ENCODE results near the gene CACNG6. TPM values are rescaled to one million over a fixed set of nuclear protein-coding genes. Genes with fewer than 3 reads are reported as not detected.
A peak's percentile ranks its signal among the peaks of the same experiment; 100 is the strongest.

Gene CACNG6
- polyA plus RNA-seq, 1 of the 3 experiments (the other 2 are of a cell fraction): 1.2 TPM

DNA sequence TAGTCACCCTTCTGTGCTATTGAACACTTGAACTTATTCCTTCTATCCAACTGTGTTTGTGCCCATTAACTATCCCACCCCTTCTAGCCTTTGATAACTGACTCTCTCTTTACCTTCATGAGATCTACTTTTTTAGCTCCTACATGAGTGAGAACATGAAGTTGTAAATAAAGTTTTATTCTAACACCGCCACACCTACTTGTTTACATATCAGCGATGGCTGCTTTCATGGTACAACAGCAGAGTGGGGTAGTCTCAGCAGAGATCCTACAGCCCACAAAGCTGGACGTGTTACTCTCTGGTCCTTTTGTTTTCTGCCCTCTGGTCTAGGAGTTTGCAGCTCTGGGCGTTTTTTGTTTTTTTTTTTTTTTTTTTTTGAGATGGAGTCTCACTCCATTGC lies 48.6 kb downstream of the CACNG6 start:
- H3K9ac ChIP-seq: no peak overlapping the region
- H3K79me2 ChIP-seq (ENCODE audit: insufficient read depth): no peaks in the 10 kb centered on the region
- no peak overlapping the region for H2AFZ ChIP-seq (ENCODE audit: low read depth)
- no peaks in the 10 kb centered on the region for H3K9me3 ChIP-seq
- H3K27me3 ChIP-seq (ENCODE audit: insufficient read depth): peaks cover 10% of the 10 kb centered on the region; the same call in 1 of the 2 replicates
- ChIA-PET POLR2A (interaction anchor here (0.6 kb wide), 1 partner anchor 281 kb away, joined by 3 read pairs; no protein-coding TSS in a partner anchor), CTCF (interaction anchor here (1.4 to 5.1 kb wide), 4 partner anchors 10 to 188 kb away, joined by 4 to 30 read pairs (median 10); no protein-coding TSS in a partner anchor)
- DNase-seq: no peak
- H3K27ac ChIP-seq (ENCODE audit: low read depth in 2 of 2, low read length in 1 of 2): no peak overlapping the region
- TF ChIP-seq YY1 (IDR thresholded peaks at IDR 0.05; ENCODE audit: low read depth) (no peak), MEF2A (IDR thresholded peaks at IDR 0.05; ENCODE audit: borderline replicate concordance, low read depth) (no peak), EZH2phosphoT487 (IDR thresholded peaks at IDR 0.05; ENCODE audit: borderline replicate concordance, low read depth) (no peak), CHD2 (IDR thresholded peaks at IDR 0.05; ENCODE audit: low read length, partially characterized antibody) (no peak)
- TF ChIP-seq, protein P1, sequence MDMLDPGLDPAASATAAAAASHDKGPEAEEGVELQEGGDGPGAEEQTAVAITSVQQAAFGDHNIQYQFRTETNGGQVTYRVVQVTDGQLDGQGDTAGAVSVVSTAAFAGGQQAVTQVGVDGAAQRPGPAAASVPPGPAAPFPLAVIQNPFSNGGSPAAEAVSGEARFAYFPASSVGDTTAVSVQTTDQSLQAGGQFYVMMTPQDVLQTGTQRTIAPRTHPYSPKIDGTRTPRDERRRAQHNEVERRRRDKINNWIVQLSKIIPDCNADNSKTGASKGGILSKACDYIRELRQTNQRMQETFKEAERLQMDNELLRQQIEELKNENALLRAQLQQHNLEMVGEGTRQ (IDR thresholded peaks at IDR 0.05; ENCODE audit: borderline replicate concordance, low read depth, low read length): no peak
- TF ChIP-seq, protein P2, sequence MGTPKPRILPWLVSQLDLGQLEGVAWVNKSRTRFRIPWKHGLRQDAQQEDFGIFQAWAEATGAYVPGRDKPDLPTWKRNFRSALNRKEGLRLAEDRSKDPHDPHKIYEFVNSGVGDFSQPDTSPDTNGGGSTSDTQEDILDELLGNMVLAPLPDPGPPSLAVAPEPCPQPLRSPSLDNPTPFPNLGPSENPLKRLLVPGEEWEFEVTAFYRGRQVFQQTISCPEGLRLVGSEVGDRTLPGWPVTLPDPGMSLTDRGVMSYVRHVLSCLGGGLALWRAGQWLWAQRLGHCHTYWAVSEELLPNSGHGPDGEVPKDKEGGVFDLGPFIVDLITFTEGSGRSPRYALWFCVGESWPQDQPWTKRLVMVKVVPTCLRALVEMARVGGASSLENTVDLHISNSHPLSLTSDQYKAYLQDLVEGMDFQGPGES (IDR thresholded peaks at IDR 0.05; ENCODE audit: low read depth, low read length): no peak
- TF ChIP-seq, protein P3, sequence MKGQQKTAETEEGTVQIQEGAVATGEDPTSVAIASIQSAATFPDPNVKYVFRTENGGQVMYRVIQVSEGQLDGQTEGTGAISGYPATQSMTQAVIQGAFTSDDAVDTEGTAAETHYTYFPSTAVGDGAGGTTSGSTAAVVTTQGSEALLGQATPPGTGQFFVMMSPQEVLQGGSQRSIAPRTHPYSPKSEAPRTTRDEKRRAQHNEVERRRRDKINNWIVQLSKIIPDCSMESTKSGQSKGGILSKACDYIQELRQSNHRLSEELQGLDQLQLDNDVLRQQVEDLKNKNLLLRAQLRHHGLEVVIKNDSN (IDR thresholded peaks at IDR 0.05; ENCODE audit: borderline replicate concordance, low read depth): no peak
- TF ChIP-seq, protein P4, sequence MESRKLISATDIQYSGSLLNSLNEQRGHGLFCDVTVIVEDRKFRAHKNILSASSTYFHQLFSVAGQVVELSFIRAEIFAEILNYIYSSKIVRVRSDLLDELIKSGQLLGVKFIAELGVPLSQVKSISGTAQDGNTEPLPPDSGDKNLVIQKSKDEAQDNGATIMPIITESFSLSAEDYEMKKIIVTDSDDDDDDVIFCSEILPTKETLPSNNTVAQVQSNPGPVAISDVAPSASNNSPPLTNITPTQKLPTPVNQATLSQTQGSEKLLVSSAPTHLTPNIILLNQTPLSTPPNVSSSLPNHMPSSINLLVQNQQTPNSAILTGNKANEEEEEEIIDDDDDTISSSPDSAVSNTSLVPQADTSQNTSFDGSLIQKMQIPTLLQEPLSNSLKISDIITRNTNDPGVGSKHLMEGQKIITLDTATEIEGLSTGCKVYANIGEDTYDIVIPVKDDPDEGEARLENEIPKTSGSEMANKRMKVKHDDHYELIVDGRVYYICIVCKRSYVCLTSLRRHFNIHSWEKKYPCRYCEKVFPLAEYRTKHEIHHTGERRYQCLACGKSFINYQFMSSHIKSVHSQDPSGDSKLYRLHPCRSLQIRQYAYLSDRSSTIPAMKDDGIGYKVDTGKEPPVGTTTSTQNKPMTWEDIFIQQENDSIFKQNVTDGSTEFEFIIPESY (IDR thresholded peaks at IDR 0.05; ENCODE audit: borderline replicate concordance, low read depth): no peak
- no peaks in the 10 kb centered on the region for H4K20me1 ChIP-seq (ENCODE audit: insufficient read depth)
- H3K4me1 ChIP-seq (ENCODE audit: control insufficient read depth in 1 of 2, insufficient read depth in 2 of 2, low read depth in 1 of 2, low read length in 1 of 2): peaks cover 0 to 7% of the 10 kb centered on the region in 2 experiments; a peak in 1 of 4 replicates
- WGBS (ENCODE audit: low lambda C conversion rate): 53% methylated on average over 4 of the region's 4 CpGs
- no peaks in the 10 kb centered on the region for H3K9me2 ChIP-seq
- no peaks in the 10 kb centered on the region for H3K36me3 ChIP-seq (replicated peaks in 1 of 2; ENCODE audit: control insufficient read depth in 1 of 2, insufficient read depth in 2 of 2, low read length in 1 of 2)
- H3K4me2 ChIP-seq: no peak overlapping the region
- H3K4me3 ChIP-seq (ENCODE audit: low read depth in 2 of 2, low read length in 1 of 2): no peak overlapping the region
- H3F3A ChIP-seq (replicated peaks; ENCODE audit: insufficient read depth): peaks cover 6% of the 10 kb centered on the region

DNA sequence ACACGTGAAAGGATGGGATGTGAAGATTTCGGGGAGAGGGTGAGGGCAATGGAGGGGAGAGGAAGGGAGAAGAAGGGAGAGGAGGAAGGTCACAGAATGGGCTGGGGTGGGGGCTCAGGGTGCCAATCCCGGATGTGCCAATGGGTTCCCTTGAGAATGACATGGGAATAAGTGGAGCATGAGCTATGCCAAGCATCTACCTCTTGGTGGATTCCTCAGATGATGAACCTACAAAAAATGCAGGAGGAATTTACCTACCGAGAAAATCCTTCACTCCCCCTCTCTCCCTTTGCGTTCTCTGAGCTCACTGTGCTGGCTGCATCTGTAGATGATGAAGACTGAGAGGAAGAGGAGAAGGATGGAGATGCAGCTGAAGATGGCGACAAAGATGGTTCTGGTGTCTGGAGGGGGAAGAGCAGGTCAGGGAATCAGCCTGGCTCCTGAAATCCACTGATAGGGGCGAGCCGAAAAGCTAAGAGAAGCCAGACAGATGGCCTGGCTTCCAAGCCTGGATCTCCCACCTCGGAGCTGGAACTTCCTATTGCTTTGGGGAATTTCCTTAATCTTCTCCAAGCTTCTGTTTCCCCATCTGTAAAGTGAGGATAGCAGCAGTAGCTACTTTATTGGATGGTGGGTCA lies 50.7 kb downstream of the CACNG6 start:
- H3K4me3 ChIP-seq (ENCODE audit: low read depth in 2 of 2, low read length in 1 of 2): no peak overlapping the region
- no peaks in the 10 kb centered on the region for H4K20me1 ChIP-seq (ENCODE audit: insufficient read depth)
- TF ChIP-seq GABPA (IDR thresholded peaks at IDR 0.05; ENCODE audit: low read depth) (no peak), FOSL2 (IDR thresholded peaks at IDR 0.05; ENCODE audit: borderline replicate concordance, low read depth) (no peak), NFIC (IDR thresholded peaks at IDR 0.05; ENCODE audit: borderline replicate concordance) (no peak), YY1 (IDR thresholded peaks at IDR 0.05; ENCODE audit: low read depth) (no peak), GATA2 (CRISPR knock-in tag; IDR thresholded peaks at IDR 0.05) (no peak)
- TF ChIP-seq, protein P5, sequence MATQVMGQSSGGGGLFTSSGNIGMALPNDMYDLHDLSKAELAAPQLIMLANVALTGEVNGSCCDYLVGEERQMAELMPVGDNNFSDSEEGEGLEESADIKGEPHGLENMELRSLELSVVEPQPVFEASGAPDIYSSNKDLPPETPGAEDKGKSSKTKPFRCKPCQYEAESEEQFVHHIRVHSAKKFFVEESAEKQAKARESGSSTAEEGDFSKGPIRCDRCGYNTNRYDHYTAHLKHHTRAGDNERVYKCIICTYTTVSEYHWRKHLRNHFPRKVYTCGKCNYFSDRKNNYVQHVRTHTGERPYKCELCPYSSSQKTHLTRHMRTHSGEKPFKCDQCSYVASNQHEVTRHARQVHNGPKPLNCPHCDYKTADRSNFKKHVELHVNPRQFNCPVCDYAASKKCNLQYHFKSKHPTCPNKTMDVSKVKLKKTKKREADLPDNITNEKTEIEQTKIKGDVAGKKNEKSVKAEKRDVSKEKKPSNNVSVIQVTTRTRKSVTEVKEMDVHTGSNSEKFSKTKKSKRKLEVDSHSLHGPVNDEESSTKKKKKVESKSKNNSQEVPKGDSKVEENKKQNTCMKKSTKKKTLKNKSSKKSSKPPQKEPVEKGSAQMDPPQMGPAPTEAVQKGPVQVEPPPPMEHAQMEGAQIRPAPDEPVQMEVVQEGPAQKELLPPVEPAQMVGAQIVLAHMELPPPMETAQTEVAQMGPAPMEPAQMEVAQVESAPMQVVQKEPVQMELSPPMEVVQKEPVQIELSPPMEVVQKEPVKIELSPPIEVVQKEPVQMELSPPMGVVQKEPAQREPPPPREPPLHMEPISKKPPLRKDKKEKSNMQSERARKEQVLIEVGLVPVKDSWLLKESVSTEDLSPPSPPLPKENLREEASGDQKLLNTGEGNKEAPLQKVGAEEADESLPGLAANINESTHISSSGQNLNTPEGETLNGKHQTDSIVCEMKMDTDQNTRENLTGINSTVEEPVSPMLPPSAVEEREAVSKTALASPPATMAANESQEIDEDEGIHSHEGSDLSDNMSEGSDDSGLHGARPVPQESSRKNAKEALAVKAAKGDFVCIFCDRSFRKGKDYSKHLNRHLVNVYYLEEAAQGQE (IDR thresholded peaks at IDR 0.05; ENCODE audit: low read depth, low read length): no peak
- TF ChIP-seq, protein P2 (IDR thresholded peaks at IDR 0.05; ENCODE audit: low read depth, low read length): no peak

More for the DNA sequence above, 50.7 kb downstream of the CACNG6 start:
- DNase-seq: no peak
- peaks cover 19% of the 10 kb centered on the region; the same call in 1 of the 2 replicates for H3K27me3 ChIP-seq (ENCODE audit: insufficient read depth)
- H3K4me2 ChIP-seq: peak overlapping the region; percentile 37; the same call in 1 of the 2 replicates
- no peaks in the 10 kb centered on the region for H3K9me3 ChIP-seq
- H3K4me1 ChIP-seq (ENCODE audit: control insufficient read depth in 1 of 2, insufficient read depth in 2 of 2, low read depth in 1 of 2, low read length in 1 of 2): no peaks in the 10 kb centered on the region
- H3K9me2 ChIP-seq: no peaks in the 10 kb centered on the region
- WGBS (ENCODE audit: low lambda C conversion rate): 21% methylated on average over 9 of the region's 9 CpGs
- POLR2A ChIA-PET: interaction anchor here (0.6 kb wide), 1 partner anchor 21 kb away, joined by 4 read pairs; no protein-coding TSS in a partner anchor
- no peaks in the 10 kb centered on the region for H3K36me3 ChIP-seq (replicated peaks in 1 of 2; ENCODE audit: control insufficient read depth in 1 of 2, insufficient read depth in 2 of 2, low read length in 1 of 2)
- no peaks in the 10 kb centered on the region for H3F3A ChIP-seq (replicated peaks; ENCODE audit: insufficient read depth)
- no peak overlapping the region for H3K9ac ChIP-seq
- no peak overlapping the region for H3K27ac ChIP-seq (ENCODE audit: low read depth in 2 of 2, low read length in 1 of 2)
- H3K79me2 ChIP-seq (ENCODE audit: insufficient read depth): no peaks in the 10 kb centered on the region
- CTCF ChIA-PET: interaction anchor here (1.1 to 5.1 kb wide), 5 partner anchors 11 to 249 kb away, joined by 4 to 30 read pairs (median 5); no protein-coding TSS in a partner anchor
- peak overlapping the region; percentile 49; the same call in 1 of the 2 replicates for H2AFZ ChIP-seq (ENCODE audit: low read depth)

Data from SK-N-SH (cell line).